Measurements from ENCODE around the gene ACTR8.

DNA sequence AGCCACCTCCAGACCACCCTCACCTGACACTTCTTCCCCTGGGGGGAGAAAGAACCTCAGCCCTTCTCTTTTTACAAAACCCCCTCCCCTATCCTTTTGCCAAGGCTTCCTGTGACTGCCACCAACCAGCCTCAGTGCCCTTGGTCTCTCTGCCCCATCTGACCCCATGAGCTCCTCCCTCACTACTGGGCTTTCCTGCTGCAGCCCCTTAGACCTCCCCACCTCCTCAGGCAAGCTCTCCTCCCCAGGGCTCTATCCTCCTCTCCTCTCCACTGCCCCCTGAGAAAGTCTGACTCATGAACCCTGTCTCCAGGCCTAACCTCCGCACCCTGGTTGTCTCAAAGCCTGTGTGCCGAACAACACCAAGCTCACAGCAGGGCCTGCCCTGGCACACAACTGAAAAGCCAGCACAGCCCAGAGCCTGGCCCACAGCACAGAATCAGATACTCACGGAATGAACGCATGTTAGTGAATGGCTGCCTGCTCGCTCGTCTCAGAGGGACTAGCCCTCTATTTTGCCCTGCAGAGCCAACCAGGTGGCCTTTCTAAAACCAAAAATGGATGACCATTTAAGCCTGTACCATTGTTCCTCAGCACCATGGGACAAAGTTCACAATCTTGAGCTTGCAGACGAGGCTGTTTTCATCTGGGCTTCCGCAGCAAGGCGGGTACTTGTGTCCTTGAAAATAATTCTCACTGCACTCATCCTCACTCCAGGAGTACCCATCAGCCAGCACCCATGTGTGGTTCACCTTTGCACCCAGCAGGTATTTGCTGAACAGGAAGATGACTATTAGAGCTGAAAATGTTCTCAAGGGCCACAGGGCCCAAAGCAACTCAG is 37.5 kb downstream of the ACTR8 start:
- TF ChIP-seq, protein P1, sequence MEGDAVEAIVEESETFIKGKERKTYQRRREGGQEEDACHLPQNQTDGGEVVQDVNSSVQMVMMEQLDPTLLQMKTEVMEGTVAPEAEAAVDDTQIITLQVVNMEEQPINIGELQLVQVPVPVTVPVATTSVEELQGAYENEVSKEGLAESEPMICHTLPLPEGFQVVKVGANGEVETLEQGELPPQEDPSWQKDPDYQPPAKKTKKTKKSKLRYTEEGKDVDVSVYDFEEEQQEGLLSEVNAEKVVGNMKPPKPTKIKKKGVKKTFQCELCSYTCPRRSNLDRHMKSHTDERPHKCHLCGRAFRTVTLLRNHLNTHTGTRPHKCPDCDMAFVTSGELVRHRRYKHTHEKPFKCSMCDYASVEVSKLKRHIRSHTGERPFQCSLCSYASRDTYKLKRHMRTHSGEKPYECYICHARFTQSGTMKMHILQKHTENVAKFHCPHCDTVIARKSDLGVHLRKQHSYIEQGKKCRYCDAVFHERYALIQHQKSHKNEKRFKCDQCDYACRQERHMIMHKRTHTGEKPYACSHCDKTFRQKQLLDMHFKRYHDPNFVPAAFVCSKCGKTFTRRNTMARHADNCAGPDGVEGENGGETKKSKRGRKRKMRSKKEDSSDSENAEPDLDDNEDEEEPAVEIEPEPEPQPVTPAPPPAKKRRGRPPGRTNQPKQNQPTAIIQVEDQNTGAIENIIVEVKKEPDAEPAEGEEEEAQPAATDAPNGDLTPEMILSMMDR (IDR thresholded peaks at IDR 0.05): no peak
- TF ChIP-seq POLR2A (IDR thresholded peaks at IDR 0.05): no peak
- TF ChIP-seq EP300 (IDR thresholded peaks at IDR 0.05): no peak
